ENCODE data around the gene AACS. TPM values are rescaled to one million over a fixed set of nuclear protein-coding genes. Genes with fewer than 3 reads are reported as not detected.

Gene AACS
- total and polyA plus RNA-seq, 4 donors, result 3.4 to 13.6 (median 7.3) TPM

DNA sequence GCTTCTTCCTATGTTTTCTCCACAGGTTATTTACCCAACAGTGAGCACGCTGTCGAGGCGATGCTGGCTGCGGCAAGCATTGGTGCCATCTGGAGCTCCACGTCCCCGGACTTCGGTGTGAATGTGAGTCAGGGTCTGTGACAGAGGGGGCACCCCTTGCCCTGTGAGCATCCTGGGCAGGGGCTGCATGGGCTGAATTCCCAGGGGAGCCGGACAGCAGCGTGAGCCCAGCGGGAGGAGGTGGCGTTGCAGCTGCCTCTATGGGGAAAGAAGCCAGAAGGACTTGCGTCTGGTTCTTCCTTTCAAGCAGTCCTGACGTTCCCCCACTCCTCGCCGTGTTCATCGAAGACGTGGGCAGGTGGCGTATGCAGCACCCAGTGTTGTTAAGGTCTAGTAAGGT is 26.2 kb downstream of the AACS start (continued):
- TF ChIP-seq, protein P1, sequence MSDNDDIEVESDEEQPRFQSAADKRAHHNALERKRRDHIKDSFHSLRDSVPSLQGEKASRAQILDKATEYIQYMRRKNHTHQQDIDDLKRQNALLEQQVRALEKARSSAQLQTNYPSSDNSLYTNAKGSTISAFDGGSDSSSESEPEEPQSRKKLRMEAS (IDR thresholded peaks at IDR 0.05), result no peak
- TF ChIP-seq EGR1 (IDR thresholded peaks at IDR 0.05; ENCODE audit: low read depth in 2 of 2), result no peak
- no peak for TF ChIP-seq YY1 (IDR thresholded peaks at IDR 0.05)
- TF ChIP-seq RAD21 (IDR thresholded peaks at IDR 0.05), result no peak
- TF ChIP-seq JUND (IDR thresholded peaks at IDR 0.05), result no peak
- no peak for TF ChIP-seq NR2F2 (IDR thresholded peaks at IDR 0.05)
- TF ChIP-seq CTCF (IDR thresholded peaks at IDR 0.05; ENCODE audit: low read depth, low read length, missing input control), result no peak

GRCh38 chr12:125092108-125092871 is 27.1 kb downstream of the AACS start:
- 89% methylated on average over 17 of the region's 17 CpGs for WGBS
- Histone ChIP-seq H3K27ac (ENCODE audit: low read depth in 1 of 2, low read length in 2 of 2) (no peak overlapping the region), H3K4me1 (ENCODE audit: control insufficient read depth in 4 of 4, insufficient read depth in 4 of 4, low read length in 3 of 4) (no peaks in the 10 kb centered on the region), H3K36me3 (ENCODE audit: control insufficient read depth in 4 of 4, insufficient read depth in 3 of 4, low read depth in 1 of 4, low read length in 3 of 4) (peaks cover 0 to 13% (median 1%) of the 10 kb centered on the region in 4 donors), H3K27me3 (ENCODE audit: control insufficient read depth in 4 of 4, insufficient read depth in 4 of 4, low read length in 3 of 4) (no peaks in the 10 kb centered on the region), H3K9me3 (ENCODE audit: control insufficient read depth in 4 of 4, low read length in 3 of 4) (no peaks in the 10 kb centered on the region), H3K9ac (ENCODE audit: low read depth in 1 of 2, low read length in 2 of 2) (no peak overlapping the region), H3K4me3 (ENCODE audit: low read depth in 1 of 3, low read length in 3 of 3) (no peak overlapping the region)
- DNase-seq (ENCODE audit: low spot score), result no peak
- TF ChIP-seq, protein P2, sequence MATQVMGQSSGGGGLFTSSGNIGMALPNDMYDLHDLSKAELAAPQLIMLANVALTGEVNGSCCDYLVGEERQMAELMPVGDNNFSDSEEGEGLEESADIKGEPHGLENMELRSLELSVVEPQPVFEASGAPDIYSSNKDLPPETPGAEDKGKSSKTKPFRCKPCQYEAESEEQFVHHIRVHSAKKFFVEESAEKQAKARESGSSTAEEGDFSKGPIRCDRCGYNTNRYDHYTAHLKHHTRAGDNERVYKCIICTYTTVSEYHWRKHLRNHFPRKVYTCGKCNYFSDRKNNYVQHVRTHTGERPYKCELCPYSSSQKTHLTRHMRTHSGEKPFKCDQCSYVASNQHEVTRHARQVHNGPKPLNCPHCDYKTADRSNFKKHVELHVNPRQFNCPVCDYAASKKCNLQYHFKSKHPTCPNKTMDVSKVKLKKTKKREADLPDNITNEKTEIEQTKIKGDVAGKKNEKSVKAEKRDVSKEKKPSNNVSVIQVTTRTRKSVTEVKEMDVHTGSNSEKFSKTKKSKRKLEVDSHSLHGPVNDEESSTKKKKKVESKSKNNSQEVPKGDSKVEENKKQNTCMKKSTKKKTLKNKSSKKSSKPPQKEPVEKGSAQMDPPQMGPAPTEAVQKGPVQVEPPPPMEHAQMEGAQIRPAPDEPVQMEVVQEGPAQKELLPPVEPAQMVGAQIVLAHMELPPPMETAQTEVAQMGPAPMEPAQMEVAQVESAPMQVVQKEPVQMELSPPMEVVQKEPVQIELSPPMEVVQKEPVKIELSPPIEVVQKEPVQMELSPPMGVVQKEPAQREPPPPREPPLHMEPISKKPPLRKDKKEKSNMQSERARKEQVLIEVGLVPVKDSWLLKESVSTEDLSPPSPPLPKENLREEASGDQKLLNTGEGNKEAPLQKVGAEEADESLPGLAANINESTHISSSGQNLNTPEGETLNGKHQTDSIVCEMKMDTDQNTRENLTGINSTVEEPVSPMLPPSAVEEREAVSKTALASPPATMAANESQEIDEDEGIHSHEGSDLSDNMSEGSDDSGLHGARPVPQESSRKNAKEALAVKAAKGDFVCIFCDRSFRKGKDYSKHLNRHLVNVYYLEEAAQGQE (IDR thresholded peaks at IDR 0.05), result no peak
- no peak for TF ChIP-seq CTCF (IDR thresholded peaks at IDR 0.05; ENCODE audit: low read depth, low read length, missing input control)
- no peak for TF ChIP-seq HNF4A (conservative IDR thresholded peaks at IDR 0.05)
- TF ChIP-seq TAF1 (conservative IDR thresholded peaks at IDR 0.05), result no peak
- no peak for TF ChIP-seq RXRA (IDR thresholded peaks at IDR 0.05)
- no peak for TF ChIP-seq YY1 (IDR thresholded peaks at IDR 0.05)
- TF ChIP-seq GABPA (IDR thresholded peaks at IDR 0.05 in 1 of 2, conservative IDR thresholded peaks at IDR 0.05 in 1 of 2), result no peak
- no peak for TF ChIP-seq RAD21 (IDR thresholded peaks at IDR 0.05)
- TF ChIP-seq JUND (IDR thresholded peaks at IDR 0.05), result no peak
- TF ChIP-seq EGR1 (IDR thresholded peaks at IDR 0.05; ENCODE audit: low read depth in 2 of 2), result no peak
- no peak for TF ChIP-seq FOXA1 (IDR thresholded peaks at IDR 0.05)
- TF ChIP-seq ZBTB33 (IDR thresholded peaks at IDR 0.05), result no peak
- TF ChIP-seq FOXA2 (IDR thresholded peaks at IDR 0.05), result no peak
- no peak for TF ChIP-seq NR2F2 (IDR thresholded peaks at IDR 0.05)
- TF ChIP-seq, protein P1 (IDR thresholded peaks at IDR 0.05), result no peak
- no peak for TF ChIP-seq SP1 (IDR thresholded peaks at IDR 0.05)
- TF ChIP-seq, protein P3, sequence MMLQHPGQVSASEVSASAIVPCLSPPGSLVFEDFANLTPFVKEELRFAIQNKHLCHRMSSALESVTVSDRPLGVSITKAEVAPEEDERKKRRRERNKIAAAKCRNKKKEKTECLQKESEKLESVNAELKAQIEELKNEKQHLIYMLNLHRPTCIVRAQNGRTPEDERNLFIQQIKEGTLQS (IDR thresholded peaks at IDR 0.05), result no peak
